ENCODE results near the gene NCS1. TPM values are rescaled to one million over a fixed set of nuclear protein-coding genes. Genes with fewer than 3 reads are reported as not detected.
A peak's percentile ranks its signal among the peaks of the same experiment; 100 is the strongest.

The NCS1 gene
- total and polyA plus RNA-seq, 9 of the 15 experiments (the other 6 are each of a cell fraction or from before 2014, with no cell fraction given) = 0.28 to 27.0 (median 9.6) TPM

GRCh38 chr9:130187523-130187846, 15.3 kb downstream of the NCS1 start:
- ATAC-seq = peak; percentile 4
- Histone ChIP-seq H3K9me1 (ENCODE audit: control insufficient read depth, insufficient read depth, low read length) (no peaks in the 10 kb centered on the region), H3K27ac (ENCODE audit: extremely low read depth, low read depth, low read length) (no peak overlapping the region; the same call in 2 of the 3 replicates), H4K20me1 (replicated peaks; ENCODE audit: control insufficient read depth, insufficient read depth, low read length) (peaks cover 7% of the 10 kb centered on the region), H3K4me3 (peak overlapping the region; percentile 29; the same call in 1 of the 2 replicates), H3K27me3 (ENCODE audit: control insufficient read depth in 2 of 2, insufficient read depth in 2 of 2, low read length in 2 of 2) (no peaks in the 10 kb centered on the region), H2AFZ (ENCODE audit: low read depth, low read length) (peak overlapping the region; percentile 79), H3K4me2 (ENCODE audit: insufficient read depth, low read length) (peak overlapping the region; percentile 78), H3K9me3 (replicated peaks; ENCODE audit: control insufficient read depth, insufficient read depth, low read depth, low read length) (no peaks in the 10 kb centered on the region), H3K9ac (ENCODE audit: insufficient read depth in 1 of 2, low read depth in 2 of 2, low read length in 2 of 2) (peak overlapping the region; percentile 44 to 86; a peak in 3 of 4 replicates), H3K4me1 (replicated peaks in 1 of 2; ENCODE audit: control insufficient read depth in 2 of 2, insufficient read depth in 2 of 2, low read length in 2 of 2) (peaks cover 17 to 78% of the 10 kb centered on the region in 2 experiments; a peak in 4 of 5 replicates), H3K79me2 (ENCODE audit: control insufficient read depth, insufficient read depth, low read length) (peaks cover 34% of the 10 kb centered on the region), H3K36me3 (ENCODE audit: control insufficient read depth, insufficient read depth, low read length) (no peaks in the 10 kb centered on the region)
- no peak for FAIRE-seq
- ChIA-PET POLR2A (interaction anchor here (0.6 kb wide), 1 partner anchor 22 kb away, joined by 4 read pairs; no protein-coding TSS in a partner anchor), CTCF (ENCODE audit: low intra/inter-chr PET ratio) (no interaction called here)
- in situ Hi-C loops (cut with MboI) = no loop called here
- WGBS (ENCODE audit: insufficient coverage, low coverage, missing lambda C conversion rate) = 15% methylated on average over 6 of the region's 9 CpGs
- TF ChIP-seq ZNF583 (CRISPR knock-in tag; IDR thresholded peaks at IDR 0.05) = no peak
- TF ChIP-seq FOSL1 (tag; conservative IDR thresholded peaks at IDR 0.05) = 0 out of 2 replicates have a peak, but pooled peaks have one; percentile 10
- no TSS peak for BruUV-seq (replicated peaks)
- DNase-seq (ENCODE audit: extremely low read depth in 1 of 4, low spot score in 3 of 4) = no peak
- intact Hi-C loops (cut with micrococcal nuclease) = no loop called here

- Histone ChIP-seq H3K4me2 (ENCODE audit: insufficient read depth, low read length) (no peak overlapping the region), H3K36me3 (ENCODE audit: control insufficient read depth, insufficient read depth, low read length) (no peaks in the 10 kb centered on the region), H2AFZ (ENCODE audit: low read depth, low read length) (no peak overlapping the region), H3K79me2 (ENCODE audit: control insufficient read depth, insufficient read depth, low read length) (peaks cover 34% of the 10 kb centered on the region), H3K9me1 (ENCODE audit: control insufficient read depth, insufficient read depth, low read length) (no peaks in the 10 kb centered on the region), H3K9ac (ENCODE audit: insufficient read depth in 1 of 2, low read depth in 2 of 2, low read length in 2 of 2) (peak overlapping the region in 1 of 2 experiments; percentile 45; a peak in 2 of 4 replicates), H3K4me1 (replicated peaks in 1 of 2; ENCODE audit: control insufficient read depth in 2 of 2, insufficient read depth in 2 of 2, low read length in 2 of 2) (peaks cover 17 to 84% of the 10 kb centered on the region in 2 experiments; a peak in 4 of 5 replicates), H4K20me1 (replicated peaks; ENCODE audit: control insufficient read depth, insufficient read depth, low read length) (peaks cover 4% of the 10 kb centered on the region; the same call in 1 of the 2 replicates), H3K4me3 (no peak overlapping the region), H3K27me3 (ENCODE audit: control insufficient read depth in 2 of 2, insufficient read depth in 2 of 2, low read length in 2 of 2) (no peaks in the 10 kb centered on the region), H3K9me3 (replicated peaks; ENCODE audit: control insufficient read depth, insufficient read depth, low read depth, low read length) (no peaks in the 10 kb centered on the region), H3K27ac (ENCODE audit: extremely low read depth, low read depth, low read length) (no peak overlapping the region)
- ChIA-PET POLR2A (interaction anchor here (0.6 kb wide), 1 partner anchor 352 kb away, joined by 3 read pairs; no protein-coding TSS in a partner anchor), CTCF (ENCODE audit: low intra/inter-chr PET ratio) (no interaction called here)
- ATAC-seq (peak; percentile 21; the same call in 2 of the 3 replicates), FAIRE-seq (peak; percentile 89), DNase-seq (ENCODE audit: extremely low read depth in 1 of 4, low spot score in 3 of 4) (peak; percentile 54 to 67 (median 65))
- 66% methylated on average over 7 of the region's 7 CpGs for WGBS (ENCODE audit: insufficient coverage, low coverage, missing lambda C conversion rate)
- intact Hi-C loops (cut with micrococcal nuclease) = no loop called here
- in situ Hi-C loops (cut with MboI) = no loop called here
- BruUV-seq (replicated peaks) = no TSS peak
- TF ChIP-seq BCOR (IDR thresholded peaks at IDR 0.05) (peak; percentile 87; the same call in 1 of the 2 replicates), HDAC1 (IDR thresholded peaks at IDR 0.05) (0 out of 4 replicates have a peak, but pooled peaks of 1 of the 2 experiments have one; percentile 34), MBD2 (IDR thresholded peaks at IDR 0.05; ENCODE audit: borderline replicate concordance, low read depth) (no peak), SMARCB1 (IDR thresholded peaks at IDR 0.05; ENCODE audit: insufficient read length, low read depth) (no peak), NBN (IDR thresholded peaks at IDR 0.05; ENCODE audit: low read depth) (no peak), GABPB2 (CRISPR knock-in tag; conservative IDR thresholded peaks at IDR 0.05) (no peak), RBM25 (IDR thresholded peaks at IDR 0.05; ENCODE audit: low read depth, low read length, severe bottlenecking) (peak; percentile 95), HLTF (IDR thresholded peaks at IDR 0.05) (no peak), GMEB1 (CRISPR knock-in tag; IDR thresholded peaks at IDR 0.05) (no peak), E2F6 (IDR thresholded peaks at IDR 0.05; ENCODE audit: borderline replicate concordance in 1 of 2, extremely low read depth in 1 of 2, insufficient read depth in 1 of 2, insufficient read length in 1 of 2, low read depth in 1 of 2, low read length in 1 of 2, poor library complexity in 1 of 2, severe bottlenecking in 1 of 2) (no peak), ZNF431 (CRISPR knock-in tag; IDR thresholded peaks at IDR 0.05) (no peak), ZKSCAN1 (IDR thresholded peaks at IDR 0.05; ENCODE audit: low read depth, low read length) (peak; percentile 34; the same call in 1 of the 2 replicates)
Measured at GRCh38 chr9:130188860-130189481, 16.8 kb downstream of the NCS1 start.

Data from K562 (cell line).